GM19372 (cell line): ENCODE data around the gene PIK3C2G.

Experiments used
- ATAC-seq: cut with Tn5 transposase; IDR thresholded peaks from one replicate; pipeline ENCODE4 v1.9.1; 2021; ENCODE audit warnings: mild to moderate bottlenecking, low read depth, moderate library complexity; ENCODE audit not compliant: unreplicated experiment

PIK3C2G gene

GRCh38 chr12:18551106-18551505, 289.8 kb downstream of the PIK3C2G start:
- ATAC-seq = no peak

- ATAC-seq = no peak
Measured at GRCh38 chr12:18551701-18552100, 290.4 kb downstream of the PIK3C2G start.

DNA sequence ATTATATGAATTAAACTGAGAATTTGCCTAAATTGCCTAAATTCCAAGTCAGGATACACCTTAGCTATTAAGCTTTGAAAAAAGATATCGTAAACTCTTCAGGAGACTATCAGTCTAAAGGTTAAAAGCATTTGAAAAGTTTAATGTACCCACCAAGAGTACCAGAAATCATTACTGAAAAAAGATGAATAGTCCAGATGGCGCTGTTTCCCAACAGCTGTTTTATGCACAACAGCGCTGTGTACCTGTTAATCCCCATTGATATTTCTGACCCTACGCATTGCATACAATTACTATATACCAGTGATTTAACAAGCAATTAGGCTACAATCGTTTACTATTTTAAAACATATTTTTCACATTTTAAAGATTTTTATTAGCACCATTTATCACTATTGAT, 291.5 kb downstream of the PIK3C2G start:
- ATAC-seq = no peak

DNA sequence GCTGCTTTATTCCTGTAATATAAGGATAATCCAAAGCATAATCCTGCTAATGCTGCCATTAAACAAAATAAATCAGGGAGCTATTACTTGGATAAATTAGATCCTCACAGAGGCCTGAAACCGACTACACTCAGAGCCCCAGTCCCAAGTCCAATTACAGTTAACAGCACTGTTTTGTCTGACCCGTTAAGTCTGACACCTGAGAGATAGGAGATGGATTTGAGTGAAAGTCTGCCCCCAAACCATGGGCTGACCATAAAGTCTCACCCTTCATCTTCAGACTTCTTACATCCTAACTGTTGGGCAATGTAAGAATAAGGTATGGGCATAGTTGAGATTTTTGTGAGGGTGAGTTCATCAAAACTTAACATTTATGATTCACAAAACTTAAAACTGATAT, 294.8 kb downstream of the PIK3C2G start:
- no peak for ATAC-seq

DNA sequence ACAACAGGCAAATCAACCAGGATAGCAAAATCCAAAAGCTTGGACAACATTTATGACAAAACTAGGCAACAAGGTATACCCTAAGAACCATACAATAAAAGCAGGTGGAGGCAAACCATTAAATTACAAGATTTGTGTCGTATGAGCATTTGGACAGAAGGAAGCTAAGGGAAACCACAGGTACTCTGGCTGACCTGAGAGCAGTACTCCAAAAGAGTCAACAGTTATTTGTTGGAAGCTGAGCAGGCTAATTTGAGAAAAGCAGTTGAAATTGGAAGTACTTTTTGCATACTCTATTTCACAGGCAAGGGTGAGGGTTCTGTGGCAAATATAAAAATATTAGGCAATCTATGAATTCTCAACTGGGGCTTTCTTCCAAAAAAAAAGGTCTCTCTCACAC, 297.9 kb downstream of the PIK3C2G start:
- ATAC-seq = no peak

DNA sequence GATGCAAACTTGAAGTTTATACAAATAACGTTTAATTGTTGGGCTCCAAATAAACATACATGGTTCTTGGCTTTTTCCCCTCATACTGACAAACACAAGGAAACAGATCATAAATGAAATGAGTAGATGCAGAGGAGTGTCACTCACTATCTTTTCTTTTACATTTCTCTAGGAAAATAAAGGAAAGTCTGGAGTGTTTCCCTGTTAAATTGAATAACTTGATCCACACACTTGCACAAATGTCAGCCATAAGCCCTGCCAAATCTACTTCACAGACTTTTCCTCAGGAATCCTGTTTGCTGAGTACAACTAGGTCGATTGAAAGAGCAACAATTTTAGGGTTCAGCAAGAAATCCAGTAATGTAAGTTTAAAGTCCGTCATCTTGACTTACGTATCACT, 301.2 kb downstream of the PIK3C2G start:
- ATAC-seq = no peak

GRCh38 chr12:18564306-18564705, 303.0 kb downstream of the PIK3C2G start:
- ATAC-seq = no peak

GRCh38 chr12:18567787-18568186, 306.5 kb downstream of the PIK3C2G start:
- ATAC-seq = no peak

GRCh38 chr12:18570543-18570942, 309.2 kb downstream of the PIK3C2G start:
- no peak for ATAC-seq

DNA sequence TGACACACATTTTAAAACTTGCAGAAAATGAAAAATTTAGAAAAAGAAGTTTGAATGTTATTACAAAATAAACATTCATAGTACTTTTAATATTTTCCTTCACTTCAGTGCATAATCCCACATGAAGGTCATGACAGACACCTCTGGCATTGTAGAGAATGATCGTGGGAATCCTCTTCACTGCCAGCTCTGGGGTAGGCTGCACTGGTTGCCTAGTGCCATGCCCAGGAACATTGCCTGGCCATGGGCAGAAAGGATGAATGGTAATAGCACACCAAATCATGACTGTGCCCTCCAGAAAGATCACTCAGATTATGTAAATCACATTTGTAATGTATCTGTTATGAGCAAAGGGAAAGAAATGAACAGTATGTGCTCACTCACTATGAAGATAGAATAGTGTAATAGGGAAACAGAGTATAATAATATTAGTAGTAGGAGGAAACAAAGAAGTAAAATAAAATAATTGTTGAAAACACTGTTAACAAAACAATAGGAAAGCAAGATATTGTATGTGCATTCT, 314.8 kb downstream of the PIK3C2G start:
- ATAC-seq = no peak

- no peak for ATAC-seq
Measured at GRCh38 chr12:18576648-18577047, 315.3 kb downstream of the PIK3C2G start.

- ATAC-seq = no peak
Measured at GRCh38 chr12:18578191-18578590, 316.9 kb downstream of the PIK3C2G start.

- ATAC-seq = no peak
Measured at GRCh38 chr12:18580291-18580690, 319.0 kb downstream of the PIK3C2G start.

DNA sequence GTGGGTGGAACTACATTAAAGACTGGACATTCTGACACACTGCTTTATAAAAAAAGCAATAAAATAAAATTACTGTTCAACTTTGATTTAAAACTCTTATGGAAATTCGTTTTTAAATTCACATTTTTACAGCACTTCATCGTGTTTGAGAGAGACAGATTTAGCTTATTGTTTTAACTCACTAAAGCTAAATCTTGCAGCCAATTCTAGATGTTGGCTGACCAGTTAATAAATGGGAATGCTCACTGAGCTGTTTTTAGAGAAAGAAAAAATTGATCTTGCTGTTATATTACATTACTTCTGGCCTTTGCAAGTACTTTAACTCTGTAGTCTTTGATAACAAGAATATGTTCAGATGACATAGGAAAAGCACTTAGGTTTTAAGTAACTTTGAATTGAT, 319.4 kb downstream of the PIK3C2G start:
- ATAC-seq = no peak

- ATAC-seq = no peak
Measured at GRCh38 chr12:18581232-18581962, 320.1 kb downstream of the PIK3C2G start.

DNA sequence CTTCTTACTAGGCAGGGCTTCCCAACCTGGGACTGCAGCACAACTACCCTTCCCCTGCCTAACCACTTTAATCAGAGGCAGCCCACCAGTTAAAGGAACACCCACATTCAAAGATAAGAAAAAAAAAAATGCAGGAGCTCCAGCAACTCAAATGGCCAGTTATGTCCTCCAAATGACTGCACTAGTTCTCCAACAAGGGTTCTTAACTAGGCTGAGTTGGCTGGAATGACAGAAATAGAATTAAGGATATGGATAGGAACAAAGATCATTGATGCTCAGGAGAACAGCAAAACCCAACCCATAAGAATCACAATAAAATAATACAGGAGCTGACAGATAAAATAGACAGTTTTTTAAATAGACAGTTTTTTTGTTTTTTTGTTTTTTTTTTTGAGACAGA, 322.3 kb downstream of the PIK3C2G start:
- ATAC-seq = no peak

DNA sequence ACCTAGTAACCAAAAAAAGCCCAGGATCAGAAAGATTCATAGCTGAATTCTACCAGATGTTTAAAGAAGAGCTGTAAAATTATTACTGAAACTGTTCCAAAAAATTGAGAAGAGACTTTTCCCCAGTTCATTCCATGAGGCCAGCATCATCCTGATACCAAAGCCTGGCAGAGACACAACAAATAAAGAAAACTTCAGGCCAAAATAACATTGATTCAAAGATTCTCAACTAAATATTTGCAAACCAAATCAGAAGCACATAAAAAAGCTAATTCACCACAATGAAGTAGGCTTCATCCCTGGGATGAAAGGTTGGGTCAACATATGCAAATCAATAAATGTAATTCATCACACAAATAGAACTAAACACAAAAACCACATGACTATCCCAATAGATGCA, 325.3 kb downstream of the PIK3C2G start:
- no peak for ATAC-seq

GRCh38 chr12:18589316-18589715, 328.0 kb downstream of the PIK3C2G start:
- ATAC-seq = no peak

DNA sequence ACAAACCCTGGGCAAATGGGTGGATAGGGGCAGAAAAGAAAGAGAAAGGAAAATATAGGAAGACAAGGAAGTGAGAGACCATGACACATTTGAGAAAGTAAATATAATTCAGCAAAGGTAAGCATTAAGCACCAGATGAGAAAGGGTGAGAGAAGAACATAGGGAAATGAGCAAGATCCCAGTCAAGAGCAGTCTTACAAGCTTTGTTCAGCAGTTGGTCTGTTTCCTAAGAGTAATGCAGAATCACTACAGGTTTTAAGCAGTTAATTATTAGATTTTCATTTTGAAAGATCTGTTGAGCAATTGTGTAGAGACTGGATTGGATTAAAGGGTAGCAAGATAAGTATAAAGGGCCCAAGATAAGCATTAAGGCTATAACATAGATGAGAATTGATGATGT, 330.2 kb downstream of the PIK3C2G start:
- ATAC-seq = no peak

DNA sequence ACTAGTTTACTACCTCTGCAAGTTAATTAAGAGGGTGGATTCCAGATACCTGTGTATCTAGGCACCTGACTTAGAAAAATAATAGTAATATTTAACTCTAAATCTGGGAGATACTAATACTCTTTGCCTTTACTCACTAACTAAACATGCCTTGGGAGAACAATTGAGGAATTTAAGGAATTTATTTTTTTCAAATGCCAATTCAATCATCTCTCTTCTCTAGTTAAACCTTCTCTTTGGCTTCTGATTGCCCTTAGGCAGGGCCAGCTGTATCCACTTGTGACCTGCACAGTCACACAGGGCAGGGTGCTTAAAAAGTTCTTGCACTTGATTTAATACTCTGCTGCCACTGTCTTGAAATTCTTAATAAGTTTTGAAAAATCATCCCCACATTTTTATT, 334.1 kb downstream of the PIK3C2G start:
- ATAC-seq = no peak

GRCh38 chr12:18601962-18602361, 340.6 kb downstream of the PIK3C2G start:
- ATAC-seq = no peak

- no peak for ATAC-seq
Measured at GRCh38 chr12:18612971-18613370, 351.7 kb downstream of the PIK3C2G start.

- no peak for ATAC-seq
Measured at GRCh38 chr12:18620986-18621385, 359.7 kb downstream of the PIK3C2G start.
